ENCODE data around the gene GRID2.

DNA sequence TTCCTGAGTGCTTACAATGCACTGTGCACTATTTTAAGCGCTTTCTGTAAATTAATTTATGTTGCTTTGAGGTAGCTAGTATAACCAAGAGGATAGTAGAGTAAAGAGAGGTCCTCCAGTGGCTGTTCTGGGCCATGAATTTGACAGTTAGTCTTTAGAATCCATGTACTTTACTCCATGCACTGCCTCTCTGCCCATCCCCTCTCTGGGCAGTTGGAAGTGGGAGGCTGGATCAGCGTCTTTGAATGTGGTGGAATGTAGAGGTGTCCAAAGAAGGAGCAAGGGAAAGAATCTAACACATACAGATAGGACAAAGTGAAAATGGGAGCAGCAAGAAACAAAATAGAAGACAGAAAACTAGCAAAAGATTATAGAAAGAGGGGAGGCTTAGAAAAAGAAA, 712.6 kb downstream of the GRID2 start:
- TF ChIP-seq, protein P1, sequence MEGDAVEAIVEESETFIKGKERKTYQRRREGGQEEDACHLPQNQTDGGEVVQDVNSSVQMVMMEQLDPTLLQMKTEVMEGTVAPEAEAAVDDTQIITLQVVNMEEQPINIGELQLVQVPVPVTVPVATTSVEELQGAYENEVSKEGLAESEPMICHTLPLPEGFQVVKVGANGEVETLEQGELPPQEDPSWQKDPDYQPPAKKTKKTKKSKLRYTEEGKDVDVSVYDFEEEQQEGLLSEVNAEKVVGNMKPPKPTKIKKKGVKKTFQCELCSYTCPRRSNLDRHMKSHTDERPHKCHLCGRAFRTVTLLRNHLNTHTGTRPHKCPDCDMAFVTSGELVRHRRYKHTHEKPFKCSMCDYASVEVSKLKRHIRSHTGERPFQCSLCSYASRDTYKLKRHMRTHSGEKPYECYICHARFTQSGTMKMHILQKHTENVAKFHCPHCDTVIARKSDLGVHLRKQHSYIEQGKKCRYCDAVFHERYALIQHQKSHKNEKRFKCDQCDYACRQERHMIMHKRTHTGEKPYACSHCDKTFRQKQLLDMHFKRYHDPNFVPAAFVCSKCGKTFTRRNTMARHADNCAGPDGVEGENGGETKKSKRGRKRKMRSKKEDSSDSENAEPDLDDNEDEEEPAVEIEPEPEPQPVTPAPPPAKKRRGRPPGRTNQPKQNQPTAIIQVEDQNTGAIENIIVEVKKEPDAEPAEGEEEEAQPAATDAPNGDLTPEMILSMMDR (optimal IDR thresholded peaks at IDR 0.05 in 1 of 3, IDR thresholded peaks at IDR 0.05 in 1 of 3, conservative IDR thresholded peaks at IDR 0.05 in 1 of 3; ENCODE audit: extremely low read depth in 1 of 3, insufficient read depth in 2 of 3, low read length in 3 of 3): no peak
- no peak for TF ChIP-seq EZH2 (IDR thresholded peaks at IDR 0.05; ENCODE audit: low read length)
